Measurements from ENCODE around the gene MAPK4.

DNA sequence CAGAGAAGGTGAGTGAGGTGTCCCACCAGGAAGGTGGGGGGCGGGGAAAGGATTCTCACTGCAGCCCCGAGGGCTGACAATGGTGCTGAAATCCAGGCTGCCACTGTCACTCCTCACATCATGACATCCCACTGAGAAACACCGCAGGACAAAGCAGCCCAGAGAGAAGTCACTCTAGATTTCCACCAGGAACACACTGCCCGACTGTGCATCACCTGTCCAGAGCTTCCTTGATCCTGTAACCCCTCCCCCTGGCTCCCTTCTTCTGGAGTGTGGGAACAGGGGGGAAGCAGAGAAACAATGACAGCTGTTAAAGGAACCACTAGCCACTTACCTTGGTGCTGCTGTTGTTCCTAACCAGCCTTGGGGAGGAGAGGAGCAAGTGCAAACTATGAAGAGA is 190.1 kb downstream of the MAPK4 start:
- TF ChIP-seq FOXA1 (IDR thresholded peaks at IDR 0.05) (no peak), FOXM1 (IDR thresholded peaks at IDR 0.05; ENCODE audit: borderline replicate concordance) (no peak), SP1 (IDR thresholded peaks at IDR 0.05) (no peak), SUZ12 (IDR thresholded peaks at IDR 0.05) (no peak), BHLHE40 (IDR thresholded peaks at IDR 0.05; ENCODE audit: borderline replicate concordance) (no peak)

Data from HEK293T (cell line).